Measurements from ENCODE around the gene HECTD3. TPM values are rescaled to one million over a fixed set of nuclear protein-coding genes. Genes with fewer than 3 reads are reported as not detected.

HECTD3 gene
- total RNA-seq, 3 donors from 2014 or later (not counting 1 experiment from before 2014, with no cell fraction given) = 56.6 to 67.4 (median 64.4) TPM

GRCh38 chr1:45040297-45040696 is 29.2 kb upstream of the HECTD3 start:
- WGBS (ENCODE audit: insufficient coverage) = 94% methylated on average over 5 of the region's 5 CpGs

GRCh38 chr1:45038661-45039364 is 27.7 kb upstream of the HECTD3 start:
- H3K9me3 ChIP-seq (ENCODE audit: control insufficient read depth, insufficient read depth, low read length) = no peaks in the 10 kb centered on the region
- ATAC-seq (no peak), DNase-seq (no peak)
- H3K27me3 ChIP-seq (ENCODE audit: control insufficient read depth, insufficient read depth, low read length) = no peaks in the 10 kb centered on the region
- no peaks in the 10 kb centered on the region for H3K36me3 Mint-ChIP-seq
- H3K27ac ChIP-seq (ENCODE audit: low read length) = no peak overlapping the region
- H3K36me3 ChIP-seq (ENCODE audit: control insufficient read depth, insufficient read depth, low read length) = no peaks in the 10 kb centered on the region
- no peaks in the 10 kb centered on the region for H3K9me3 Mint-ChIP-seq
- 88% methylated on average over 8 of the region's 8 CpGs for WGBS (ENCODE audit: insufficient coverage)
- no peak for TF ChIP-seq CTCF (IDR thresholded peaks at IDR 0.05)
- no peak overlapping the region for H3K27ac Mint-ChIP-seq
- no peak overlapping the region for H3K4me3 ChIP-seq (ENCODE audit: low read length)
- H3K4me1 Mint-ChIP-seq = no peaks in the 10 kb centered on the region
- H3K4me1 ChIP-seq (ENCODE audit: control insufficient read depth, insufficient read depth, low read length) = no peaks in the 10 kb centered on the region
- no peak overlapping the region for H3K4me3 Mint-ChIP-seq
- intact Hi-C loops (cut with micrococcal nuclease) = no loop called here
- no peaks in the 10 kb centered on the region for H3K27me3 Mint-ChIP-seq (ENCODE audit: low read depth in 2 of 2)

More at GRCh38 chr1:45040297-45040696, 29.2 kb upstream of the HECTD3 start:
- Histone ChIP-seq H3K27ac (ENCODE audit: low read length) (no peak overlapping the region), H3K9me3 (ENCODE audit: control insufficient read depth, insufficient read depth, low read length) (no peaks in the 10 kb centered on the region), H3K36me3 (ENCODE audit: control insufficient read depth, insufficient read depth, low read length) (no peaks in the 10 kb centered on the region), H3K4me3 (ENCODE audit: low read length) (no peak overlapping the region), H3K4me1 (ENCODE audit: control insufficient read depth, insufficient read depth, low read length) (no peaks in the 10 kb centered on the region), H3K27me3 (ENCODE audit: control insufficient read depth, insufficient read depth, low read length) (no peaks in the 10 kb centered on the region)
- intact Hi-C loops (cut with micrococcal nuclease) = no loop called here
- Mint-ChIP-seq H3K4me3 (no peak overlapping the region), H3K27ac (no peak overlapping the region), H3K9me3 (no peaks in the 10 kb centered on the region), H3K4me1 (no peaks in the 10 kb centered on the region), H3K27me3 (ENCODE audit: low read depth in 2 of 2) (no peaks in the 10 kb centered on the region), H3K36me3 (no peaks in the 10 kb centered on the region)
- DNase-seq (no peak), ATAC-seq (no peak)
- no peak for TF ChIP-seq CTCF (IDR thresholded peaks at IDR 0.05)

- no peak for DNase-seq
- Mint-ChIP-seq H3K4me1 (no peaks in the 10 kb centered on the region), H3K9me3 (no peaks in the 10 kb centered on the region), H3K36me3 (no peaks in the 10 kb centered on the region), H3K27me3 (ENCODE audit: low read depth in 2 of 2) (no peaks in the 10 kb centered on the region), H3K4me3 (no peak overlapping the region), H3K27ac (no peak overlapping the region)
- WGBS (ENCODE audit: insufficient coverage) = 67% methylated on average over 1 of the region's 2 CpGs
- no peak for ATAC-seq
- no peak overlapping the region for H3K27ac ChIP-seq (ENCODE audit: low read length)
- peaks cover 4% of the 10 kb centered on the region for H3K4me1 ChIP-seq (ENCODE audit: control insufficient read depth, insufficient read depth, low read length)
- TF ChIP-seq CTCF (IDR thresholded peaks at IDR 0.05) = no peak
- no peak overlapping the region for H3K4me3 ChIP-seq (ENCODE audit: low read length)
- H3K9me3 ChIP-seq (ENCODE audit: control insufficient read depth, insufficient read depth, low read length) = no peaks in the 10 kb centered on the region
- H3K27me3 ChIP-seq (ENCODE audit: control insufficient read depth, insufficient read depth, low read length) = no peaks in the 10 kb centered on the region
- intact Hi-C loops (cut with micrococcal nuclease) = no loop called here
- no peaks in the 10 kb centered on the region for H3K36me3 ChIP-seq (ENCODE audit: control insufficient read depth, insufficient read depth, low read length)
Observed at GRCh38 chr1:45038240-45038639, 27.1 kb upstream of the HECTD3 start.

GRCh38 chr1:45037456-45037855 is 26.3 kb upstream of the HECTD3 start:
- H3K27ac ChIP-seq (ENCODE audit: low read length) = no peak overlapping the region
- Mint-ChIP-seq H3K4me3 (no peak overlapping the region), H3K27ac (no peak overlapping the region)

More at GRCh38 chr1:45037456-45037855, 26.3 kb upstream of the HECTD3 start:
- no peaks in the 10 kb centered on the region for H3K36me3 Mint-ChIP-seq
- TF ChIP-seq CTCF (IDR thresholded peaks at IDR 0.05) = no peak
- H3K4me3 ChIP-seq (ENCODE audit: low read length) = no peak overlapping the region
- H3K9me3 Mint-ChIP-seq = no peaks in the 10 kb centered on the region
- H3K27me3 ChIP-seq (ENCODE audit: control insufficient read depth, insufficient read depth, low read length) = no peaks in the 10 kb centered on the region
- intact Hi-C loops (cut with micrococcal nuclease) = no loop called here
- ATAC-seq (no peak), DNase-seq (no peak)
- no peaks in the 10 kb centered on the region for H3K27me3 Mint-ChIP-seq (ENCODE audit: low read depth in 2 of 2)
- H3K4me1 ChIP-seq (ENCODE audit: control insufficient read depth, insufficient read depth, low read length) = peaks cover 4% of the 10 kb centered on the region
- H3K36me3 ChIP-seq (ENCODE audit: control insufficient read depth, insufficient read depth, low read length) = no peaks in the 10 kb centered on the region
- H3K4me1 Mint-ChIP-seq = no peaks in the 10 kb centered on the region
- H3K9me3 ChIP-seq (ENCODE audit: control insufficient read depth, insufficient read depth, low read length) = no peaks in the 10 kb centered on the region

Measured in natural killer cell (primary cell).